Bronchial epithelial cell (primary cell): ENCODE results near the gene STOML1. TPM values are rescaled to one million over a fixed set of nuclear protein-coding genes. Genes with fewer than 3 reads are reported as not detected.
"Not testable (repeated sequence)": the region's sequence is repeated elsewhere in the genome, so short reads cannot be mapped to it uniquely, and the experiment has no call there.

ENCODE experiments used
- DNase-seq: peaks from one replicate; pipeline ENCODE4 v3.0.0-alpha.2; 2010; ENCODE audit warnings: low read depth
- FAIRE-seq: peaks from 2 replicates; lab custom pipeline; 2011; peaks lifted over from hg19 to GRCh38; lab: Jason Lieb, UNC
- H3K27me3 ChIP-seq: 2 replicates; pipeline ENCODE4 v1.5.1; 2011; ENCODE audit warnings: low read length; ENCODE audit not compliant: control insufficient read depth, insufficient read depth
- H3K36me3 ChIP-seq: 2 replicates; pipeline ENCODE4 v1.5.1; 2011; ENCODE audit warnings: low read length; ENCODE audit not compliant: control insufficient read depth, insufficient read depth
- H3K4me3 ChIP-seq: 2 replicates; pipeline ENCODE4 v1.5.1; 2011; ENCODE audit warnings: mild to moderate bottlenecking, low read depth, low read length, control low read depth
- CTCF ChIP-seq: IDR thresholded peaks from 2 replicates; pipeline ENCODE4 v1.5.1; 2011; ENCODE audit warnings: mild to moderate bottlenecking, moderate library complexity, low read length, control low read depth, inconsistent platforms; ENCODE audit not compliant: insufficient read depth, severe bottlenecking
- total RNA-seq: library from RNA; depleted of rRNA; stranded (reverse); fragments of >200 nt; gene quantifications from 2 replicates; pipeline ENCODE4 v1.2.1, GENCODE V29; 2014

Gene STOML1
- total RNA-seq, 1 donor from 2014 or later = 9.5 TPM

DNA sequence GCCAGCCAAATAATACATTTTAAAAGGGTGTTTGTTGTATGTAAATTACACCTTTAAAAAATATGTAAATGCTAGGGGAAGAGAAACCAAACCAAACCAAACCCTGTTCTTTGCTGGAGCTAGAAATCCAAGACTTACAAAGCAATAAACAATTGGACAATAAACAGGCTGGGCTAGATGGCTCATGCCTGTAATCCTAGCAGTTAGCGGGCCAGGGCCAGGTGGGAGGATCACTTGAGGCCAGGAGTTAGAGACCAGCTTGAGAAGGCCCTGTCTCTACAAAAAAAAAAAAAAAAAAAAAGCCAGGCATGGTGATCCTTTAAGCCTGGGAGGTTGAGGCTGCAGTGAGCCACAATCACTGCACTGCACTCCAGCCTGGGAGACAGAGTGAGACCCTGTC lies 12.5 kb downstream of the STOML1 start:
- Histone ChIP-seq H3K36me3 (peaks cover 1% of the 10 kb centered on the region), H3K4me3 (no peak overlapping the region), H3K27me3 (no peaks in the 10 kb centered on the region)
- DNase-seq = no peak
- no peak for TF ChIP-seq CTCF
- no peak for FAIRE-seq

GRCh38 chr15:73978896-73979295 lies 13.2 kb downstream of the STOML1 start:
- H3K27me3 ChIP-seq = no peaks in the 10 kb centered on the region
- no peak overlapping the region for H3K4me3 ChIP-seq
- no peak for FAIRE-seq

GRCh38 chr15:73975440-73976125 lies 16.5 kb downstream of the STOML1 start:
- not testable (repeated sequence) for DNase-seq, H3K27me3 ChIP-seq, H3K36me3 ChIP-seq, H3K4me3 ChIP-seq, FAIRE-seq

More at GRCh38 chr15:73978896-73979295, 13.2 kb downstream of the STOML1 start:
- TF ChIP-seq CTCF = no peak
- no peaks in the 10 kb centered on the region for H3K36me3 ChIP-seq
- DNase-seq = no peak

DNA sequence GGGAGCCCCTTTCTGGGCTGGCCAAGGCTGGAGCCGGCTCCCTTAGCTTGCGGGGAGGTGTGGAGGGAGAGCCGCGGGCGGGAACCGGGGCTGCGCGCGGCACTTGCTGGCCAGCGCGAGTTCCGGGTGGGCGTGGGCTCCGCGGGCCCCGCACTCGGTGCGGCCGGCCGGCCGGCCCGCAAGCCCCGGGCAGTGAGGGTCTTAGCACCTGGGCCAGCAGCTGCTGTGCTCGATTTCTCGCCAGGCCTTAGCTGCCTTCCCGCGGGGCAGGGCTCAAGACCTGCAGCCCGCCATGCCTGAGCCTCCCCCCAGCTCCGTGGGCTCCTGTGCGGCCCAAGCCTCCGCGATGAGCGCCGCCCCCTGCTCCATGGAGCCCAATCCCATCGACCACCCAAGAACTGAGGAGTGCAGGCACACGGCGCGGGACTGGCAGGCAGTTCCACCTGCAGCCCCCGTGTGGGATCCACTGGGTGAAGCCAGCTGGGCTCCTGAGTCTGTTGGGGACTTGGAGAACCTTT lies 18.4 kb downstream of the STOML1 start:
- not testable (repeated sequence) for H3K27me3 ChIP-seq, H3K4me3 ChIP-seq, FAIRE-seq, H3K36me3 ChIP-seq, DNase-seq

DNA sequence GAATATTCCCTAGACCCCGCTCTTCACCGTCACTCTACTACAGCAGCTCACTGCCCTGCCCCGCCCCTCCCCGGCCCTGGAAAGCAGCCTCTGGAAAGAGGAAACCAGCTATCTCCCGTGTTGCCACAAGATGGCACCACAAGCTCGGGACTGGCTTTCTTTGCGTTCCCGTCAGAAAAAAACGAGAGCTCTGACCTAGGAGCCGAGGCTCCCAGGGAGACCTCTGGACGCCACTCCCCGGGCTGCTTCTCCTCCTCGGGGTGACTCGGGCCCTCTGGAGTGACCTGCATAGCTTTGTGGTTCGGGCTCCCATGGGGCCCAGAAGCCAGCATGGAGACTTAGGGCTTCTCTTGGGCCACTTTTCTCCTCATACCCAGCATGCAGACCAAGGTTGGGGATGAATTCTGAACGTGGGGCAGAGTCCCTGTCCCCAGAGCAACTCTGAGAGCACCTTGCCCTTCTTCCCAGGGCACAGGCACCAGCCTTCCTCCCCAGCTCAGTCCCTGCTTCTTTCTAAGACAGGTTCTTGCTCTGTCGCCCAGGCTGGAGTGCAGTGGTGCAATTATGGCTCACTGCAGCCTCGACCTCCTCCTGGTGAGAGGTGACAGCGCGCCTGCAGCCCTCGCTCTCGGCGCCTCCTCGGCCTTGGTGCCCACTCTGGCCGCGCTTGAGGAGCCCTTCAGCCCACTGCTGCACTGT lies 19.0 kb downstream of the STOML1 start:
- FAIRE-seq (no peak), DNase-seq (peak; percentile 68)
- Histone ChIP-seq H3K36me3 (no peaks in the 10 kb centered on the region), H3K27me3 (no peaks in the 10 kb centered on the region), H3K4me3 (no peak overlapping the region)
- peak; percentile 96 for TF ChIP-seq CTCF

GRCh38 chr15:73969151-73969759 lies 22.8 kb downstream of the STOML1 start:
- no peak for TF ChIP-seq CTCF
- DNase-seq = no peak
- no peak for FAIRE-seq
- Histone ChIP-seq H3K4me3 (no peak overlapping the region), H3K27me3 (no peaks in the 10 kb centered on the region), H3K36me3 (no peaks in the 10 kb centered on the region)
